HL-60 (cell line): Measurements from ENCODE around the gene TIGD1.

Experiments
- CTCF ChIP-seq: IDR thresholded peaks from one replicate; pipeline ENCODE4 v1.5.1; 2011; ENCODE audit warnings: low read length, control low read depth, inconsistent platforms; ENCODE audit not compliant: insufficient read depth
- GABPA ChIP-seq: IDR thresholded peaks from 2 replicates; pipeline ENCODE4 v1.6.1; 2012; ENCODE audit warnings: low read depth
- POLR2AphosphoS5 ChIP-seq: IDR thresholded peaks from 2 replicates; pipeline ENCODE4 v1.6.1; 2012; ENCODE audit warnings: low read depth
- REST ChIP-seq: IDR thresholded peaks from 2 replicates; pipeline ENCODE4 v1.6.1; 2012; ENCODE audit warnings: low read depth; ENCODE audit not compliant: insufficient replicate concordance
- SPI1 ChIP-seq: IDR thresholded peaks from 2 replicates; pipeline ENCODE4 v1.6.1; 2012; ENCODE audit warnings: low read depth, mild to moderate bottlenecking, borderline replicate concordance

DNA sequence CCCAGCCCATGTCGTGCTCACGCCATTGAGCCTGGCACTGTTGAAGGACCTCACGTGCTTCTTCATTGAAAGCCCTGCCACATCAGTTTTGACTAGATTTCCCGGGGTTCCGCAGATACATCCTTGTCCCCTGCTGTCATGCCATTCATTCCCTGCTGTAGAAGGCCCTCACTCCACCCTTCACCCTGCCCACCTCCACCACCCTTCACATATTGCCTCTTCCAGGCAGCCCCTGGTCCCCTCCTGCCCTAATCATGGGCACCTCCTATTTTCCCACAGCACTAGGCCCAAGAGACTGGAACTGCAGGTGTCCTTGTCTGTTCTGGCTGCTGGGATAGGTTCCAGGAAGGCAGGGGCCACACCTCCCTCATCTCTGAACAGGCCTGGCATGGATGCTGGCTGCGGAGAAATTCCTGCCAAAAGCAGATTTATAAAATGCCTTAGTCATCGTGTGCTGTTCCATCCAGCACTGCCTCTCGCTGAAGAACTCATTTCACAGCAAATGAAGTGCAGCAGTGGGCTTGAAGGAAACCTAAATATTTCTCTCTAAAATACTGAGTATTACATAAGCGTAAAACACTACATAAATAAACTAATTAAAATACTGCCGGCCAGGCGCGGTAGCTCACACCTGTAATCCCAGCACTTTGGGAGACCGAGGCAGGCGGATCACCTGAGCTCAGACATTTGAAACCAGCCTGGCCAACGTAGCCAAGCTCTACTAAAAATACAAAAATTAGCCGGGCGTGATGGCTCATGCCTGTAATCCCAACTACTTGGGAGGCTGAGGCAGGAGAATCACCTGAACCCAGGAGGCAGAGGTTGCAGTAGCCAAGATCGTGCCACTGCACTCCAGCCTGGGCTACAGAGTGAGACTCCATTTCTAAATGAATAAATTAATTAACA lies 38.6 kb upstream of the TIGD1 start:
- TF ChIP-seq CTCF (no peak), POLR2AphosphoS5 (no peak), REST (no peak), GABPA (no peak), SPI1 (no peak)
